ENCODE results near the gene LY6G6D. TPM values are rescaled to one million over a fixed set of nuclear protein-coding genes. Genes with fewer than 3 reads are reported as not detected.
A peak's percentile ranks its signal among the peaks of the same experiment; 100 is the strongest.
"Not testable (repeated sequence)": the region's sequence is repeated elsewhere in the genome, so short reads cannot be mapped to it uniquely, and the experiment has no call there.

Gene LY6G6D
- total RNA-seq, 2 experiments from 2014 or later: not detected

- Mint-ChIP-seq H3K27ac (peak overlapping the region; percentile 98), H3K36me3 (peaks cover 21% of the 10 kb centered on the region), H3K9me3 (ENCODE audit: low read depth) (no peaks in the 10 kb centered on the region), H3K4me3 (peak overlapping the region; percentile 100), H3K4me1 (peaks cover 39% of the 10 kb centered on the region), H3K27me3 (no peaks in the 10 kb centered on the region)
- CTCF ChIA-PET: interaction anchor here (1.0 to 3.3 kb wide), 4 partner anchors 21 to 128 kb away, joined by 4 to 15 read pairs (median 5); partner anchors contain the start of genes CLIC1 and LY6G5C
- no peak for DNase-seq
- no peak for ATAC-seq
Measured at GRCh38 chr6:31701666-31702404, 13.3 kb upstream of the LY6G6D start.

GRCh38 chr6:31702405-31702818, 12.7 kb upstream of the LY6G6D start:
- no peaks in the 10 kb centered on the region for H3K27me3 Mint-ChIP-seq
- CTCF ChIA-PET: interaction anchor here (1.0 to 3.3 kb wide), 8 partner anchors 9 to 161 kb away, joined by 3 to 15 read pairs (median 5); partner anchors contain the start of genes CLIC1, DDX39B and LY6G5C
- no peaks in the 10 kb centered on the region for H3K9me3 Mint-ChIP-seq (ENCODE audit: low read depth)
- H3K4me3 Mint-ChIP-seq: peak overlapping the region; percentile 100
- H3K36me3 Mint-ChIP-seq: peaks cover 15% of the 10 kb centered on the region
- ATAC-seq (no peak), DNase-seq (no peak)
- H3K27ac Mint-ChIP-seq: peak overlapping the region; percentile 98
- peaks cover 37% of the 10 kb centered on the region for H3K4me1 Mint-ChIP-seq

- ATAC-seq: peak; percentile 96
- CTCF ChIA-PET: interaction anchor here (0.6 to 3.3 kb wide), 19 partner anchors 9 to 162 kb away, joined by 3 to 15 read pairs (median 4); partner anchors contain the start of genes CLIC1, DDX39B, HSPA1B and LY6G5C
- Mint-ChIP-seq H3K36me3 (peaks cover 11% of the 10 kb centered on the region), H3K9me3 (ENCODE audit: low read depth) (no peaks in the 10 kb centered on the region), H3K4me1 (peaks cover 32% of the 10 kb centered on the region), H3K27me3 (no peaks in the 10 kb centered on the region), H3K4me3 (peak within 1 kb of the TSS; percentile 100), H3K27ac (peak within 1 kb of the TSS; percentile 98)
- DNase-seq: peak; percentile 99
Measured at GRCh38 chr6:31702819-31703716, 12.1 kb upstream of the LY6G6D start, which contains the start of gene ABHD16A. ABHD16A (minus strand) TSS chr6:31703324; CDS start chr6:31703281, 43 bp downstream.

GRCh38 chr6:31705931-31706330, 9.2 kb upstream of the LY6G6D start:
- ATAC-seq: no peak
- no peak for DNase-seq
- Mint-ChIP-seq H3K27me3 (no peaks in the 10 kb centered on the region), H3K9me3 (ENCODE audit: low read depth) (no peaks in the 10 kb centered on the region), H3K36me3 (peaks cover 3% of the 10 kb centered on the region), H3K4me1 (peaks cover 28% of the 10 kb centered on the region), H3K4me3 (no peak overlapping the region), H3K27ac (no peak overlapping the region)
- CTCF ChIA-PET: interaction anchor here (0.8 to 1.2 kb wide), 2 partner anchors 33 to 64 kb away, joined by 3 to 6 read pairs; no protein-coding TSS in a partner anchor

- Mint-ChIP-seq H3K27ac (no peak within 1 kb of the TSS), H3K4me1 (peaks cover 28% of the 10 kb centered on the region), H3K9me3 (ENCODE audit: low read depth) (no peaks in the 10 kb centered on the region), H3K4me3 (no peak within 1 kb of the TSS), H3K27me3 (no peaks in the 10 kb centered on the region), H3K36me3 (no peaks in the 10 kb centered on the region)
- ATAC-seq: no peak
- no peak for DNase-seq
- CTCF ChIA-PET: interaction anchor here (0.8 to 1.2 kb wide), 2 partner anchors 32 to 63 kb away, joined by 3 to 6 read pairs; no protein-coding TSS in a partner anchor
Measured at GRCh38 chr6:31706599-31706998, 8.5 kb upstream of the LY6G6D start, which contains the start of gene LY6G6F. LY6G6F (plus strand) TSS chr6:31706866; CDS start chr6:31706907, 41 bp downstream.

GRCh38 chr6:31707701-31708100, 7.4 kb upstream of the LY6G6D start:
- no peak overlapping the region for H3K4me3 Mint-ChIP-seq
- H3K27me3 Mint-ChIP-seq: no peaks in the 10 kb centered on the region
- DNase-seq (no peak), ATAC-seq (no peak)
- CTCF ChIA-PET: interaction anchor here (1.4 kb wide), 1 partner anchor 22 kb away, joined by 3 read pairs; no protein-coding TSS in a partner anchor
- no peaks in the 10 kb centered on the region for H3K36me3 Mint-ChIP-seq
- H3K9me3 Mint-ChIP-seq (ENCODE audit: low read depth): no peaks in the 10 kb centered on the region
- peaks cover 23% of the 10 kb centered on the region for H3K4me1 Mint-ChIP-seq
- no peak overlapping the region for H3K27ac Mint-ChIP-seq

- H3K4me3 Mint-ChIP-seq: no peak overlapping the region
- H3K36me3 Mint-ChIP-seq: no peaks in the 10 kb centered on the region
- H3K27ac Mint-ChIP-seq: no peak overlapping the region
- CTCF ChIA-PET: interaction anchor here (0.7 to 1.4 kb wide), 4 partner anchors 22 to 122 kb away, joined by 3 to 6 read pairs (median 4); no protein-coding TSS in a partner anchor
- ATAC-seq: no peak
- H3K27me3 Mint-ChIP-seq: peaks cover 1% of the 10 kb centered on the region
- no peaks in the 10 kb centered on the region for H3K9me3 Mint-ChIP-seq (ENCODE audit: low read depth)
- DNase-seq: no peak
- peaks cover 23% of the 10 kb centered on the region for H3K4me1 Mint-ChIP-seq
Measured at GRCh38 chr6:31708224-31708623, 6.9 kb upstream of the LY6G6D start.

GRCh38 chr6:31709157-31709556, 6.0 kb upstream of the LY6G6D start:
- not testable (repeated sequence) for ATAC-seq; DNase-seq; H3K9me3 Mint-ChIP-seq (ENCODE audit: low read depth); H3K36me3 Mint-ChIP-seq; H3K27ac Mint-ChIP-seq; H3K27me3 Mint-ChIP-seq; H3K4me3 Mint-ChIP-seq
- CTCF ChIA-PET: interaction anchor here (0.7 to 1.2 kb wide), 4 partner anchors 29 to 121 kb away, joined by 3 to 6 read pairs (median 4); no protein-coding TSS in a partner anchor
- peaks cover 16% of the 10 kb centered on the region for H3K4me1 Mint-ChIP-seq

- ATAC-seq: no peak
- no peaks in the 10 kb centered on the region for H3K9me3 Mint-ChIP-seq (ENCODE audit: low read depth)
- peaks cover 16% of the 10 kb centered on the region for H3K4me1 Mint-ChIP-seq
- no peak for DNase-seq
- peaks cover 7% of the 10 kb centered on the region for H3K27me3 Mint-ChIP-seq
- no peaks in the 10 kb centered on the region for H3K36me3 Mint-ChIP-seq
- H3K4me3 Mint-ChIP-seq: no peak overlapping the region
- H3K27ac Mint-ChIP-seq: no peak overlapping the region
- CTCF ChIA-PET: interaction anchor here (0.9 to 1.3 kb wide), 2 partner anchors 19 kb away, joined by 3 to 5 read pairs; no protein-coding TSS in a partner anchor
Measured at GRCh38 chr6:31710523-31711219, 4.5 kb upstream of the LY6G6D start.

- peaks cover 7% of the 10 kb centered on the region for H3K27me3 Mint-ChIP-seq
- no peak overlapping the region for H3K4me3 Mint-ChIP-seq
- peaks cover 16% of the 10 kb centered on the region for H3K4me1 Mint-ChIP-seq
- CTCF ChIA-PET: interaction anchor here (0.9 to 1.3 kb wide), 2 partner anchors 19 kb away, joined by 3 to 5 read pairs; no protein-coding TSS in a partner anchor
- DNase-seq: no peak
- H3K27ac Mint-ChIP-seq: no peak overlapping the region
- no peaks in the 10 kb centered on the region for H3K36me3 Mint-ChIP-seq
- no peaks in the 10 kb centered on the region for H3K9me3 Mint-ChIP-seq (ENCODE audit: low read depth)
- peak; percentile 63 for ATAC-seq
Measured at GRCh38 chr6:31711233-31711632, 3.9 kb upstream of the LY6G6D start.

GRCh38 chr6:31712296-31712695, 2.9 kb upstream of the LY6G6D start:
- Mint-ChIP-seq H3K27ac (no peak overlapping the region), H3K27me3 (peaks cover 7% of the 10 kb centered on the region), H3K9me3 (ENCODE audit: low read depth) (no peaks in the 10 kb centered on the region)

GRCh38 chr6:31713465-31713864, 1.7 kb upstream of the LY6G6D start:
- ATAC-seq (no peak), DNase-seq (no peak)
- H3K36me3 Mint-ChIP-seq: no peaks in the 10 kb centered on the region
- H3K27ac Mint-ChIP-seq: no peak overlapping the region
- H3K27me3 Mint-ChIP-seq: peaks cover 7% of the 10 kb centered on the region
- H3K4me3 Mint-ChIP-seq: no peak overlapping the region
- H3K4me1 Mint-ChIP-seq: peaks cover 16% of the 10 kb centered on the region
- H3K9me3 Mint-ChIP-seq (ENCODE audit: low read depth): no peaks in the 10 kb centered on the region
- CTCF ChIA-PET: interaction anchor here (0.9 kb wide), 1 partner anchor 12 kb away, joined by 3 read pairs; no protein-coding TSS in a partner anchor

More at GRCh38 chr6:31712296-31712695, 2.9 kb upstream of the LY6G6D start:
- H3K36me3 Mint-ChIP-seq: no peaks in the 10 kb centered on the region
- CTCF ChIA-PET: interaction anchor here (0.5 to 1.0 kb wide), 2 partner anchors 28 to 58 kb away, joined by 3 read pairs; no protein-coding TSS in a partner anchor
- ATAC-seq: peak; percentile 37
- no peak for DNase-seq
- H3K4me1 Mint-ChIP-seq: peaks cover 16% of the 10 kb centered on the region
- no peak overlapping the region for H3K4me3 Mint-ChIP-seq
